HepG2 (cell line): Measurements from ENCODE around the gene GSX1. TPM values are rescaled to one million over a fixed set of nuclear protein-coding genes. Genes with fewer than 3 reads are reported as not detected.

Experiments
- DNMT1 ChIP-seq: sonication (generic); formaldehyde crosslinking; IDR thresholded peaks from 2 replicates; pipeline ENCODE4 v1.5.1; 2020; ENCODE audit warnings: mild to moderate bottlenecking, missing genetic modification reagents
- HNF4G ChIP-seq, 2 experiments: sonication (generic) in 1 of 2; formaldehyde crosslinking in 1 of 2; IDR thresholded peaks; 2 replicates each; pipeline versions ENCODE4 v1.4.0 to v1.6.1; 2011 to 2020; ENCODE audit warnings: borderline replicate concordance in 2 of 2, low read depth in 2 of 2, mild to moderate bottlenecking in 2 of 2, low read length in 1 of 2, missing genetic modification reagents in 1 of 2, moderate library complexity in 1 of 2
- HNRNPUL1 ChIP-seq: fragments of 200-400 bp; formaldehyde crosslinking; IDR thresholded peaks from 2 replicates; pipeline ENCODE4 v1.6.1; 2017; ENCODE audit warnings: low read depth, mild to moderate bottlenecking, low read length, moderate library complexity
- KDM4B ChIP-seq: sonication (generic); formaldehyde crosslinking; IDR thresholded peaks from 2 replicates; pipeline ENCODE4 v1.4.0; 2020; ENCODE audit warnings: missing genetic modification reagents
- KLF15 ChIP-seq: sonication (generic); formaldehyde crosslinking; IDR thresholded peaks from 2 replicates; pipeline ENCODE4 v1.8.1; 2023; ENCODE audit warnings: borderline replicate concordance, mild to moderate bottlenecking, inconsistent platforms, missing genetic modification reagents, mixed read lengths
- MXI1 ChIP-seq: IDR thresholded peaks from 3 replicates; pipeline ENCODE4 v1.6.1; 2012; ENCODE audit warnings: low read depth, low read length, inconsistent platforms, borderline replicate concordance
- RBM22 ChIP-seq: fragments of 200-400 bp; formaldehyde crosslinking; optimal IDR thresholded peaks from 2 replicates; pipeline ENCODE3; 2017; ENCODE audit warnings: mild to moderate bottlenecking, low read length, moderate library complexity
- RXRA ChIP-seq: sonication (generic); formaldehyde crosslinking; IDR thresholded peaks from 2 replicates; pipeline ENCODE4 v1.5.1; 2020; ENCODE audit warnings: missing genetic modification reagents
- SALL1 ChIP-seq: sonication (generic); formaldehyde crosslinking; IDR thresholded peaks from 2 replicates; pipeline ENCODE4 v1.8.0; 2022; ENCODE audit warnings: mild to moderate bottlenecking, missing genetic modification reagents
- STAG1 ChIP-seq: sonication (generic); formaldehyde crosslinking; IDR thresholded peaks from 2 replicates; pipeline ENCODE4 v1.4.0; 2020; ENCODE audit warnings: missing genetic modification reagents
- STAT5B ChIP-seq: sonication (generic); formaldehyde crosslinking; IDR thresholded peaks from 2 replicates; pipeline ENCODE4 v1.4.0; 2020; ENCODE audit warnings: missing genetic modification reagents
- ZFYVE20 ChIP-seq: sonication (generic); formaldehyde crosslinking; IDR thresholded peaks from 2 replicates; pipeline ENCODE4 v1.8.0; 2023; ENCODE audit warnings: low read depth, mild to moderate bottlenecking, moderate library complexity, missing genetic modification reagents, borderline replicate concordance
- ZKSCAN1 ChIP-seq: fragments of 150-350 bp; IDR thresholded peaks from 2 replicates; pipeline ENCODE4 v1.6.1; 2014; ENCODE audit warnings: low read length
- ZNF383 ChIP-seq: sonication (generic); formaldehyde crosslinking; IDR thresholded peaks from 2 replicates; pipeline ENCODE4 v1.4.0; 2020; ENCODE audit warnings: missing genetic modification reagents, mild to moderate bottlenecking, borderline replicate concordance
- ZNF431 ChIP-seq: sonication (generic); formaldehyde crosslinking; IDR thresholded peaks from 2 replicates; pipeline ENCODE4 v1.9.0; 2022; ENCODE audit warnings: missing genetic modification reagents, low read depth, mild to moderate bottlenecking, borderline replicate concordance
- ZNF616 ChIP-seq: sonication (generic); formaldehyde crosslinking; IDR thresholded peaks from 2 replicates; pipeline ENCODE4 v1.5.0; 2020; ENCODE audit warnings: low read depth, mild to moderate bottlenecking, missing genetic modification reagents
- ZNF709 ChIP-seq: sonication (generic); formaldehyde crosslinking; IDR thresholded peaks from 2 replicates; pipeline ENCODE4 v1.5.0; 2020; ENCODE audit warnings: mild to moderate bottlenecking, missing genetic modification reagents
- polyA plus RNA-seq, 8 experiments: library from polyadenylated mRNA; depleted of rRNA in 3 of 8; stranded (reverse) in 7 of 8; unstranded in 1 of 8; fragments of >200 nt; fragmentation: Illumina TruSeq in 4 of 8; extraction: Trizol in 4 of 8; gene quantifications; 2 replicates each; pipeline versions ENCODE4 v1.2.1 to v1.2.3, GENCODE V29; 2011 to 2016; ENCODE audit warnings: low read depth in 4 of 8, missing spikeins in 1 of 8, mixed read lengths in 1 of 8; ENCODE audit not compliant: insufficient read depth in 1 of 8
- total RNA-seq, 5 experiments: library from RNA; depleted of rRNA; stranded (reverse); fragments of >200 nt; fragmentation: Illumina TruSeq; extraction: Trizol; gene quantifications; 2 replicates each; pipeline ENCODE4 v1.2.3, GENCODE V29; 2016; ENCODE audit warnings: low read depth in 1 of 5
- TF ChIP-seq, protein P1 (sequence below), 2 experiments: sonication (generic) in 1 of 2; formaldehyde crosslinking in 1 of 2; IDR thresholded peaks; 2 replicates each; pipeline versions ENCODE4 v1.4.0 to v1.6.1; 2018 to 2020; ENCODE audit warnings: missing genetic modification reagents in 2 of 2, borderline replicate concordance in 1 of 2, low read depth in 1 of 2, mild to moderate bottlenecking in 1 of 2, missing biosample characterization in 1 of 2
- TF ChIP-seq, protein P2 (sequence below): IDR thresholded peaks from 2 replicates; pipeline ENCODE4 v1.6.1; 2018; ENCODE audit warnings: missing genetic modification reagents
- TF ChIP-seq, protein P3 (sequence below): IDR thresholded peaks from 2 replicates; pipeline ENCODE4 v1.6.1; 2016; ENCODE audit warnings: missing biosample characterization, missing genetic modification reagents, low read depth
- TF ChIP-seq, protein P4 (sequence below): IDR thresholded peaks from 2 replicates; pipeline ENCODE4 v1.6.1; 2016; ENCODE audit warnings: missing compliant biosample characterization, missing genetic modification reagents, borderline replicate concordance
- TF ChIP-seq, protein P5 (sequence below): sonication (generic); formaldehyde crosslinking; IDR thresholded peaks from 2 replicates; pipeline ENCODE4 v1.8.0; 2022; ENCODE audit warnings: missing genetic modification reagents, mild to moderate bottlenecking, borderline replicate concordance

GSX1 gene
- total and polyA plus RNA-seq, 2 of the 13 experiments (the other 11 are each of a cell fraction or from before 2014, with no cell fraction given), result not detected

DNA sequence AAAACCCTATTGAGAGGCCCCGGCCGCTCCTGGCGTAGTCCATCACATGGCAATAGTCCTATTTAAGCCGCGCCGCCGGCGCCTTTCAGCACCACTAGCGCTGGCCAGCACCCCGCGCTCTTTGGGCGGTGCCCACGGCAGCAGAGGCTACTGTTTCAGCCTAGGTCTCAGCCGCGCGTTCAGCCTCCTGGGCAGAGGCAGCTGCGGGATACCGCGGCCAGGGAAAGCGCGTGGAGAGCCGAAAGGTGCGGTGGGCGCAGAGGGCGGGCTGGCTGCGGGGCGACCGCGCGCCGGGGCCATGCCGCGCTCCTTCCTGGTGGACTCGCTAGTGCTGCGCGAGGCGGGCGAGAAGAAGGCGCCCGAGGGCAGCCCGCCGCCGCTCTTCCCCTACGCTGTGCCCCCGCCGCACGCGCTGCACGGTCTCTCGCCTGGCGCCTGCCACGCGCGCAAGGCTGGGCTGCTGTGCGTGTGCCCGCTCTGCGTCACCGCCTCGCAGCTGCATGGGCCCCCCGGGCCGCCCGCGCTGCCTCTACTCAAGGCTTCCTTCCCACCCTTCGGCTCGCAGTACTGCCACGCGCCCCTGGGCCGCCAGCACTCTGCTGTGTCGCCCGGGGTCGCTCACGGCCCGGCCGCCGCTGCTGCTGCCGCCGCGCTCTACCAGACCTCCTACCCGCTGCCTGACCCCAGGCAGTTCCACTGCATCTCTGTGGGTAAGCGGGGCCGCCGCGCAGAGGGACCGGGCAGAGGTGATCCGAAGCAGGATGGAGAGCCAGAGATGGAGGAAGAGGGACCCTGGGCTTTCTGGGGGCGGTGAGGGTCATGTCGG lies at the start of gene GSX1 (continued):
- no peak for TF ChIP-seq STAT5B (CRISPR knock-in tag)
- TF ChIP-seq, protein P1, sequence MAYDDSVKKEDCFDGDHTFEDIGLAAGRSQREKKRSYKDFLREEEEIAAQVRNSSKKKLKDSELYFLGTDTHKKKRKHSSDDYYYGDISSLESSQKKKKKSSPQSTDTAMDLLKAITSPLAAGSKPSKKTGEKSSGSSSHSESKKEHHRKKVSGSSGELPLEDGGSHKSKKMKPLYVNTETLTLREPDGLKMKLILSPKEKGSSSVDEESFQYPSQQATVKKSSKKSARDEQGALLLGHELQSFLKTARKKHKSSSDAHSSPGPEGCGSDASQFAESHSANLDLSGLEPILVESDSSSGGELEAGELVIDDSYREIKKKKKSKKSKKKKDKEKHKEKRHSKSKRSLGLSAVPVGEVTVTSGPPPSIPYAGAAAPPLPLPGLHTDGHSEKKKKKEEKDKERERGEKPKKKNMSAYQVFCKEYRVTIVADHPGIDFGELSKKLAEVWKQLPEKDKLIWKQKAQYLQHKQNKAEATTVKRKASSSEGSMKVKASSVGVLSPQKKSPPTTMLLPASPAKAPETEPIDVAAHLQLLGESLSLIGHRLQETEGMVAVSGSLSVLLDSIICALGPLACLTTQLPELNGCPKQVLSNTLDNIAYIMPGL (CRISPR knock-in tag; IDR thresholded peaks at IDR 0.05; ENCODE audit: borderline replicate concordance in 1 of 2, low read depth in 1 of 2), result no peak
- TF ChIP-seq RXRA (CRISPR knock-in tag), result no peak
- TF ChIP-seq, protein P2, sequence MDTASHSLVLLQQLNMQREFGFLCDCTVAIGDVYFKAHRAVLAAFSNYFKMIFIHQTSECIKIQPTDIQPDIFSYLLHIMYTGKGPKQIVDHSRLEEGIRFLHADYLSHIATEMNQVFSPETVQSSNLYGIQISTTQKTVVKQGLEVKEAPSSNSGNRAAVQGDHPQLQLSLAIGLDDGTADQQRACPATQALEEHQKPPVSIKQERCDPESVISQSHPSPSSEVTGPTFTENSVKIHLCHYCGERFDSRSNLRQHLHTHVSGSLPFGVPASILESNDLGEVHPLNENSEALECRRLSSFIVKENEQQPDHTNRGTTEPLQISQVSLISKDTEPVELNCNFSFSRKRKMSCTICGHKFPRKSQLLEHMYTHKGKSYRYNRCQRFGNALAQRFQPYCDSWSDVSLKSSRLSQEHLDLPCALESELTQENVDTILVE (CRISPR knock-in tag), result no peak
- no peak for TF ChIP-seq ZNF616 (CRISPR knock-in tag)
- TF ChIP-seq ZNF709, result no peak
- TF ChIP-seq KDM4B (CRISPR knock-in tag), result no peak
- TF ChIP-seq, protein P3, sequence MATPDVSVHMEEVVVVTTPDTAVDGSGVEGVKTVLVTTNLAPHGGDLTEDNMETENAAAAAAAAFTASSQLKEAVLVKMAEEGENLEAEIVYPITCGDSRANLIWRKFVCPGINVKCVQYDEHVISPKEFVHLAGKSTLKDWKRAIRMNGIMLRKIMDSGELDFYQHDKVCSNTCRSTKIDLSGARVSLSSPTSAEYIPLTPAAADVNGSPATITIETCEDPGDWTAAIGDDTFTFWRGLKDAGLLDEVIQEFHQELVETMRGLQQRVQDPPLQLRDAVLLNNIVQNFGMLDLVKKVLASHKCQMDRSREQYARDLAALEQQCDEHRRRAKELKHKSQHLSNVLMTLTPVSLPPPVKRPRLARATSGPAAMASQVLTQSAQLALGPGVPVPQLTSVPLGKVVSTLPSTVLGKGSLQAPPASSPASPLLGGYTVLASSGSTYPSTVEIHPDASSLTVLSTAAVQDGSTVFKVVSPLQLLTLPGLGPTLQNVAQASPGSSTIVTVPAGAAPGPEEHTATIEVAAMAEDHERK (CRISPR knock-in tag), result peak; percentile 27; the same call in 1 of the 2 replicates
- no peak for TF ChIP-seq MXI1
- no peak for TF ChIP-seq HNRNPUL1
- no peak for TF ChIP-seq RBM22
- TF ChIP-seq ZKSCAN1, result no peak
- TF ChIP-seq, protein P4, sequence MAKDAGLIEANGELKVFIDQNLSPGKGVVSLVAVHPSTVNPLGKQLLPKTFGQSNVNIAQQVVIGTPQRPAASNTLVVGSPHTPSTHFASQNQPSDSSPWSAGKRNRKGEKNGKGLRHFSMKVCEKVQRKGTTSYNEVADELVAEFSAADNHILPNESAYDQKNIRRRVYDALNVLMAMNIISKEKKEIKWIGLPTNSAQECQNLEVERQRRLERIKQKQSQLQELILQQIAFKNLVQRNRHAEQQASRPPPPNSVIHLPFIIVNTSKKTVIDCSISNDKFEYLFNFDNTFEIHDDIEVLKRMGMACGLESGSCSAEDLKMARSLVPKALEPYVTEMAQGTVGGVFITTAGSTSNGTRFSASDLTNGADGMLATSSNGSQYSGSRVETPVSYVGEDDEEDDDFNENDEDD (CRISPR knock-in tag), result no peak
- no peak for TF ChIP-seq STAG1
- TF ChIP-seq, protein P5, sequence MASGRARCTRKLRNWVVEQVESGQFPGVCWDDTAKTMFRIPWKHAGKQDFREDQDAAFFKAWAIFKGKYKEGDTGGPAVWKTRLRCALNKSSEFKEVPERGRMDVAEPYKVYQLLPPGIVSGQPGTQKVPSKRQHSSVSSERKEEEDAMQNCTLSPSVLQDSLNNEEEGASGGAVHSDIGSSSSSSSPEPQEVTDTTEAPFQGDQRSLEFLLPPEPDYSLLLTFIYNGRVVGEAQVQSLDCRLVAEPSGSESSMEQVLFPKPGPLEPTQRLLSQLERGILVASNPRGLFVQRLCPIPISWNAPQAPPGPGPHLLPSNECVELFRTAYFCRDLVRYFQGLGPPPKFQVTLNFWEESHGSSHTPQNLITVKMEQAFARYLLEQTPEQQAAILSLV, result no peak
- TF ChIP-seq DNMT1 (CRISPR knock-in tag), result no peak
- no peak for TF ChIP-seq ZNF431
- no peak for TF ChIP-seq ZFYVE20 (CRISPR knock-in tag)
- no peak for TF ChIP-seq KLF15 (CRISPR knock-in tag)
- peak; percentile 79 for TF ChIP-seq SALL1 (CRISPR knock-in tag)
- no peak for TF ChIP-seq HNF4G (IDR thresholded peaks at IDR 0.05; ENCODE audit: borderline replicate concordance, low read depth, low read length)
- TF ChIP-seq HNF4G (CRISPR knock-in tag; IDR thresholded peaks at IDR 0.05; ENCODE audit: borderline replicate concordance, low read depth), result no peak
- no peak for TF ChIP-seq ZNF383
